ENCODE results near the gene NET1.

- TF ChIP-seq CTCF (IDR thresholded peaks at IDR 0.05; ENCODE audit: low read length), result no peak
- TF ChIP-seq EZH2 (IDR thresholded peaks at IDR 0.05; ENCODE audit: borderline replicate concordance, low read length), result no peak
Observed at GRCh38 chr10:5412277-5412941, at the start of gene NET1.

All from OCI-LY1 (cell line).